ENCODE data around the gene IRF8.

GRCh38 chr16:85936816-85937215 lies 37.9 kb downstream of the IRF8 start:
- TF ChIP-seq CTCF (IDR thresholded peaks at IDR 0.05) (no peak), POLR2A (IDR thresholded peaks at IDR 0.05) (no peak)
